Tibial nerve (tissue), 4 donors: Measurements from ENCODE around the gene NCKAP1. TPM values are rescaled to one million over a fixed set of nuclear protein-coding genes. Genes with fewer than 3 reads are reported as not detected.

Experiments
- DNase-seq, 2 donors: peaks; one replicate each; pipeline ENCODE4 v3.0.0-alpha.2; 2019; ENCODE audit warnings: low spot score in 2 of 2
- H3K27ac ChIP-seq, 4 donors: fragments of 200-600 bp; sonication (generic) in 3 of 4; one replicate each; pipeline ENCODE4 v1.5.1; 2017 to 2019; ENCODE audit warnings: mild to moderate bottlenecking in 1 of 4
- H3K27me3 ChIP-seq, 2 donors: fragments of 200-600 bp; sonication (generic) in 1 of 2; one replicate each; pipeline versions ENCODE4 v1.5.1 to v1.6.0; 2017 to 2019
- H3K36me3 ChIP-seq, 3 donors: fragments of 200-600 bp; sonication (generic); one replicate each; pipeline ENCODE4 v1.5.1; 2018 to 2019
- H3K4me1 ChIP-seq, 4 donors: fragments of 200-600 bp; sonication (generic) in 3 of 4; one replicate each; pipeline ENCODE4 v1.5.1; 2017 to 2019
- H3K4me3 ChIP-seq, 4 donors: fragments of 200-600 bp; sonication (generic) in 3 of 4; one replicate each; pipeline ENCODE4 v1.5.1; 2017 to 2019; ENCODE audit warnings: mild to moderate bottlenecking in 1 of 4, moderate library complexity in 1 of 4
- H3K9me3 ChIP-seq, 4 donors: fragments of 200-600 bp; sonication (generic) in 3 of 4; one replicate each; pipeline ENCODE4 v1.5.1; 2017 to 2019
- EP300 ChIP-seq, 2 donors: sonication (generic); formaldehyde crosslinking; IDR thresholded peaks; one replicate each; pipeline ENCODE4 v1.6.1; 2017; ENCODE audit warnings: antibody characterized with exemption in 2 of 2, mild to moderate bottlenecking in 1 of 2
- POLR2A ChIP-seq, 2 donors: fragments of 450-650 bp; IDR thresholded peaks; one replicate each; pipeline ENCODE4 v1.6.1; 2017; ENCODE audit warnings: antibody characterized with exemption in 2 of 2, mild to moderate bottlenecking in 2 of 2, moderate library complexity in 2 of 2
- WGBS, 2 donors: methylation state at CpG; one replicate each; pipeline ENCODE4 v1.1.5; 2018; 5-methylcytosine and 5-hydroxymethylcytosine counted together
- total RNA-seq, 4 donors: library from RNA; depleted of rRNA; stranded (reverse); fragments of >200 nt; gene quantifications; one replicate each; pipeline ENCODE4 v1.1.0, GENCODE V29; 2016
- TF ChIP-seq, protein P1 (sequence below), 5 experiments: fragments of 200-600 bp in 3 of 5; fragments of 450-650 bp in 2 of 5; sonication (generic) in 3 of 5; IDR thresholded peaks; one replicate each; pipeline ENCODE4 v1.5.1; 2016 to 2019; ENCODE audit warnings: antibody characterized with exemption in 5 of 5, mild to moderate bottlenecking in 3 of 5, moderate library complexity in 2 of 5

Gene NCKAP1
- total RNA-seq, 4 donors from 2014 or later = 80.6 to 114 (median 85.6) TPM

DNA sequence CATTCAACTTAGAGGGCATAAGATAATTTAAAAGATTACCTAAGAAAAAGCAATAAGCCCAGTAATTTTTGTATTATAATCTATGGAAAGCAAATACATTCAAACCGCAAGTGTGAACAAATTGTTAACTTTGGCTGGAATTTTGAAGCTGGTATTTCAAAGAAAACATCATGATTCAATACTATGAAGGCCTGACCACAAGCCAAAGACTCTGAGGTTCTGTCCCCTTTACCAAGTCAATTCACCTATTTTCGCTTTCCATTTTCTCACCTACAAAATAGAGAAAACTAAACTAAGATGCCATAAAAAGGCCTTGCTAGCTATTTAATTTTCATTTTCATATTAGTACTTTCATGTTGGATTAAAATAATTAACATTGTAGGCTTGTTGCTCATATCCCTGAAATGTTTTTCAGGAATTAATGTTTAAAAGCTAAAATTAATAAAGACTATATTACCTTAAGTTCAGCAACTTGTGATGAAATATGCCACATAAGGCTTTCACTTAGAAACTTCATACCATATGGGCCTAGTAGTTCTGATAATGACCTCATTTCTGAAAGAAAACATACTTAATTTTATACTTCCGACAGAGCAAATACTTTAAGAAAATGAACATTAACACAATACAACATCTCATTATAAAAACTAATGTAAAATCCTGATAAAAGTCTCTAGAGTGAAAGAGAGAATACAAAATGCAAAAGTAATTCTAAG is 86.2 kb downstream of the NCKAP1 start:
- WGBS, 2 donors = 88 to 90% methylated on average over 3 of the region's 3 CpGs
- no peak for TF ChIP-seq EP300 (IDR thresholded peaks at IDR 0.05)
- no peak for TF ChIP-seq POLR2A (IDR thresholded peaks at IDR 0.05)
- TF ChIP-seq, protein P1, sequence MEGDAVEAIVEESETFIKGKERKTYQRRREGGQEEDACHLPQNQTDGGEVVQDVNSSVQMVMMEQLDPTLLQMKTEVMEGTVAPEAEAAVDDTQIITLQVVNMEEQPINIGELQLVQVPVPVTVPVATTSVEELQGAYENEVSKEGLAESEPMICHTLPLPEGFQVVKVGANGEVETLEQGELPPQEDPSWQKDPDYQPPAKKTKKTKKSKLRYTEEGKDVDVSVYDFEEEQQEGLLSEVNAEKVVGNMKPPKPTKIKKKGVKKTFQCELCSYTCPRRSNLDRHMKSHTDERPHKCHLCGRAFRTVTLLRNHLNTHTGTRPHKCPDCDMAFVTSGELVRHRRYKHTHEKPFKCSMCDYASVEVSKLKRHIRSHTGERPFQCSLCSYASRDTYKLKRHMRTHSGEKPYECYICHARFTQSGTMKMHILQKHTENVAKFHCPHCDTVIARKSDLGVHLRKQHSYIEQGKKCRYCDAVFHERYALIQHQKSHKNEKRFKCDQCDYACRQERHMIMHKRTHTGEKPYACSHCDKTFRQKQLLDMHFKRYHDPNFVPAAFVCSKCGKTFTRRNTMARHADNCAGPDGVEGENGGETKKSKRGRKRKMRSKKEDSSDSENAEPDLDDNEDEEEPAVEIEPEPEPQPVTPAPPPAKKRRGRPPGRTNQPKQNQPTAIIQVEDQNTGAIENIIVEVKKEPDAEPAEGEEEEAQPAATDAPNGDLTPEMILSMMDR (IDR thresholded peaks at IDR 0.05) = no peak
- Histone ChIP-seq H3K9me3 (no peaks in the 10 kb centered on the region), H3K4me1 (peaks cover 0 to 2% (median 0%) of the 10 kb centered on the region in 4 donors), H3K36me3 (peaks cover 0 to 36% (median 0%) of the 10 kb centered on the region in 3 donors), H3K4me3 (no peak overlapping the region), H3K27me3 (no peaks in the 10 kb centered on the region), H3K27ac (no peak overlapping the region)
- no peak for DNase-seq

DNA sequence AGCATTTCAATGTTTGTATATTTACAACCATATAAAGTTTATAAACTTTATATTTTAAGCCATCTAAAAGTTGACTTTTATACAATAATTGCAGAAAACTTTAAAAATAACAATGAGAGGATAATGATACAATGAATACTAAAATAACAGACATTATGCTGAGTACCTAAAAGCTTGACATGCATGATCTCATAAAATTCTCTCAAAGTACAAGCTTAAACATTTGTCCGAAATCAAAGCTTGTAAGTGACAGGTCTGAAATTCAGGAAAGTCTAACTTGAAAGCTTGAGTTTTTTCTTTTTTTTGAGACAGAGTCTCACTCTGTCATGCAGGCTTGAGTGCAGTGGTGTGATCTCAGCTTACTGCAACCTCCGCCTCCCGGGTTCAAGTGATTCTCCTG is 87.7 kb downstream of the NCKAP1 start:
- no peaks in the 10 kb centered on the region for H3K9me3 ChIP-seq
- H3K36me3 ChIP-seq = peaks cover 0 to 27% (median 0%) of the 10 kb centered on the region in 3 donors
- no peak for DNase-seq
- peaks cover 0 to 5% (median 0%) of the 10 kb centered on the region in 4 donors for H3K4me1 ChIP-seq
- no peaks in the 10 kb centered on the region for H3K27me3 ChIP-seq
- WGBS, 2 donors = 99% methylated on average over 3 of the region's 3 CpGs
- H3K4me3 ChIP-seq = no peak overlapping the region
- TF ChIP-seq, protein P1 (IDR thresholded peaks at IDR 0.05) = no peak
- TF ChIP-seq POLR2A (IDR thresholded peaks at IDR 0.05) = no peak
- no peak for TF ChIP-seq EP300 (IDR thresholded peaks at IDR 0.05)
- H3K27ac ChIP-seq = no peak overlapping the region

DNA sequence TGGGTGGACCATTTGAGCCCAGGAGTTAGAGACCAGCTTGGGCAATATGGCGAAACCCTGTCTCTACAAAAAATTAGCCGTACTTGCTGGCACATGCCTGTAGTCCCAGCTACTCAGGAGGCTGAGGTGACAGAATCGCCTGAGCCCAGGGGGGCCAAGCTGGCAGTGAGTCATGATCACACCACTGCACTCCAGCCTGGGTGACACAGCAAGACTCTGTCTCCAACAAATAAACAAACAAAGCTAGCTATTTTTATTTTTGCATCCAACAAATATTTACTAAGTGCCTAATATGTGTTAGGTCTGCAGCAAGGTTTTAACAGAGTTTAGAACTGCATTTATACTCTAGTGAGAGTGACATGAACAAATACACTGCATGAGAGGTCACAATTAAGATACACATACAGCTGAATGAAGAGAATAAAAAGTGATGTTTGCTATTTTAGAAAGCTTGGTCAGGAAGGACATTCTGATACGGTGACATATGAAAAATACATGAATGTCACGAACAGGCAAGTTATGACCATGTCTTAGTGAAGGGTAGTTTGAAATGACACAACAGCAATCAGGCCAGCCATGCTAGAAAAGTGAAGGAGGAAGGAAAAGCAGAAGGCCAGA is 88.6 kb downstream of the NCKAP1 start:
- Histone ChIP-seq H3K4me1 (peaks cover 0 to 5% (median 0%) of the 10 kb centered on the region in 4 donors), H3K27me3 (no peaks in the 10 kb centered on the region), H3K27ac (no peak overlapping the region), H3K36me3 (peaks cover 0 to 32% (median 0%) of the 10 kb centered on the region in 3 donors), H3K9me3 (no peaks in the 10 kb centered on the region), H3K4me3 (no peak overlapping the region)
- TF ChIP-seq EP300 (IDR thresholded peaks at IDR 0.05) (no peak), POLR2A (IDR thresholded peaks at IDR 0.05) (no peak)
- TF ChIP-seq, protein P1 (IDR thresholded peaks at IDR 0.05) = no peak
- DNase-seq = no peak
- WGBS, 2 donors = 93 to 98% methylated on average over 5 of the region's 5 CpGs

DNA sequence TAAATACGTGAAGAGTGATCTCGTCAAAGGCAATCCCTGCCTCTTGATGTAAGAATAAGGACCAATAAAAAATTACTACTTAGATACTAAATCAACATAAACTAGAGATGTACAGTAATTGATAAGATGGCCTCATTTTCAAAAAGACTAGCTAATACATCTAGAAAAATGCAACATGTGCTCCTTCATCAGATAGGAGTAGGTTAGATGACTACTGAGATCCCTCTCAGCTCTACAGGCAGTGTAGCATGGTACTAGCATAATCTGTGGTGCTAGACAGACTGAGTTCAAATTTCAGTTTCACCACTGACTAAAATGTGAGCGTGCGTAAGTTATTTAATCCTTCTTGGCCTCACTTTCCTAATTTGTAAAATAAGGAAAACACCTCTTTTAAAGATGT is 89.2 kb downstream of the NCKAP1 start:
- Histone ChIP-seq H3K27me3 (no peaks in the 10 kb centered on the region), H3K36me3 (peaks cover 0 to 32% (median 0%) of the 10 kb centered on the region in 3 donors), H3K27ac (no peak overlapping the region), H3K9me3 (no peaks in the 10 kb centered on the region), H3K4me1 (peaks cover 0 to 5% (median 0%) of the 10 kb centered on the region in 4 donors), H3K4me3 (no peak overlapping the region)
- TF ChIP-seq, protein P1 (IDR thresholded peaks at IDR 0.05) = no peak
- no peak for TF ChIP-seq EP300 (IDR thresholded peaks at IDR 0.05)
- TF ChIP-seq POLR2A (IDR thresholded peaks at IDR 0.05) = no peak
- DNase-seq = no peak
- WGBS, 2 donors = 94 to 96% methylated on average over 4 of the region's 4 CpGs

DNA sequence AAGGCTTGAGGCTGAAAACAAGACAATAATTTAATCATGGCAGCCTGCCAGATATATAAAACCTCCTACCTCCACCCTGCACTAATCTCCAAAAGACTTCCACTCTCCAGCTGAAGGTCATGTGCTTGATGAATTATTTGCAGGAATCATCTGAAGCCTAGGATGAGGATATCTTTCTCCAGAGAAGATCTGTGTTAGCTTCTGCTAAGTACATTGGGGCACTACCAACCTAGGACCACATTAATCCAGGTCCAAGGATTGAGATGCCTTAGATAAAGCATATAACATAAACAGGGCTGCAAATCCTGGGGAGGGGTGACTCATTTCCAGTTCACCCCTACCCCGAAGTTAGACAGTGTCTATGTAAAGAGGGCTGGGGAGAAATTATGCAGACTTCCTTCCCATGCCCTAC is 91.3 kb downstream of the NCKAP1 start:
- no peak overlapping the region for H3K4me3 ChIP-seq
- DNase-seq = no peak
- no peaks in the 10 kb centered on the region for H3K27me3 ChIP-seq
- H3K36me3 ChIP-seq = peaks cover 0 to 18% (median 0%) of the 10 kb centered on the region in 3 donors
- H3K27ac ChIP-seq = no peak overlapping the region
- WGBS, 2 donors = 76 to 90% methylated on average over 1 of the region's 1 CpG
- peaks cover 0 to 5% (median 0%) of the 10 kb centered on the region in 4 donors for H3K4me1 ChIP-seq
- no peaks in the 10 kb centered on the region for H3K9me3 ChIP-seq
- no peak for TF ChIP-seq EP300 (IDR thresholded peaks at IDR 0.05)
- TF ChIP-seq POLR2A (IDR thresholded peaks at IDR 0.05) = no peak
- TF ChIP-seq, protein P1 (IDR thresholded peaks at IDR 0.05) = no peak
